Smooth muscle cell (in vitro differentiated cells): ENCODE data around the gene EFNA5. TPM values are rescaled to one million over a fixed set of nuclear protein-coding genes. Genes with fewer than 3 reads are reported as not detected.

Source experiments
- DNase-seq: peaks from one replicate; lab custom pipeline; 2025; ENCODE audit not compliant: unreplicated experiment; lab: John Stamatoyannopoulos, UW
- H2AFZ ChIP-seq: fragments of 200-600 bp; sonication (generic); 2 replicates; pipeline ENCODE4 v1.6.0; 2016; ENCODE audit warnings: antibody characterized with exemption, low read depth, mild to moderate bottlenecking
- H3F3A ChIP-seq: fragments of 200-600 bp; sonication (generic); 2 replicates; pipeline ENCODE4 v1.6.0; 2017; ENCODE audit warnings: antibody characterized with exemption, low read depth
- H3K27ac ChIP-seq: fragments of 200-600 bp; sonication (generic); 2 replicates; pipeline ENCODE4 v1.5.1; 2016; ENCODE audit warnings: low read depth, mild to moderate bottlenecking
- H3K27me3 ChIP-seq: fragments of 200-600 bp; sonication (generic); 2 replicates; pipeline ENCODE4 v1.6.1; 2016; ENCODE audit warnings: low read depth, mild to moderate bottlenecking
- H3K36me3 ChIP-seq: fragments of 200-600 bp; sonication (generic); 2 replicates; pipeline ENCODE4 v1.5.1; 2016; ENCODE audit warnings: low read depth
- H3K4me1 ChIP-seq: fragments of 200-600 bp; sonication (generic); 2 replicates; pipeline ENCODE4 v1.5.1; 2016; ENCODE audit warnings: low read depth
- H3K4me2 ChIP-seq: fragments of 200-600 bp; sonication (generic); 2 replicates; pipeline ENCODE4 v1.6.0; 2016; ENCODE audit warnings: mild to moderate bottlenecking
- H3K4me3 ChIP-seq: fragments of 200-600 bp; sonication (generic); 2 replicates; pipeline ENCODE4 v1.5.1; 2016; ENCODE audit warnings: mild to moderate bottlenecking
- H3K79me2 ChIP-seq: fragments of 200-600 bp; sonication (generic); 2 replicates; pipeline ENCODE4 v1.6.0; 2016; ENCODE audit warnings: low read depth, mild to moderate bottlenecking
- H3K9ac ChIP-seq: fragments of 200-600 bp; sonication (generic); 2 replicates; pipeline ENCODE4 v1.6.0; 2016; ENCODE audit warnings: low read depth
- H3K9me3 ChIP-seq: fragments of 200-600 bp; sonication (generic); replicated peaks from 2 replicates; pipeline ENCODE4 v1.5.1; 2016; ENCODE audit warnings: low read depth
- H4K20me1 ChIP-seq: fragments of 200-600 bp; sonication (generic); 2 replicates; pipeline ENCODE4 v1.6.0; 2016; ENCODE audit warnings: low read depth
- WGBS: methylation state at CpG from one replicate; pipeline ENCODE4 v1.1.7; 2016; ENCODE audit warnings: low lambda C conversion rate; 5-methylcytosine and 5-hydroxymethylcytosine counted together
- polyA plus RNA-seq: library from polyadenylated mRNA; unstranded; fragments of >200 nt; fragmentation: Nextera tagmentation; extraction: Ambion mirVana; gene quantifications from 2 replicates; pipeline ENCODE4 v1.2.1, GENCODE V29; 2016
- total RNA-seq: library from RNA; depleted of rRNA; stranded (reverse); fragments of >200 nt; gene quantifications from 2 replicates; pipeline ENCODE4 v1.2.3, GENCODE V29; 2014
- TF ChIP-seq, protein P1 (sequence below): fragments of 200-600 bp; sonication (generic); IDR thresholded peaks from 2 replicates; pipeline ENCODE4 v1.5.1; 2017; ENCODE audit warnings: borderline replicate concordance, mild to moderate bottlenecking, antibody characterized with exemption; ENCODE audit not compliant: insufficient read depth, poor library complexity, severe bottlenecking

EFNA5 gene
- total and polyA plus RNA-seq, 2 experiments from 2014 or later = 0.32 to 8.8 TPM

DNA sequence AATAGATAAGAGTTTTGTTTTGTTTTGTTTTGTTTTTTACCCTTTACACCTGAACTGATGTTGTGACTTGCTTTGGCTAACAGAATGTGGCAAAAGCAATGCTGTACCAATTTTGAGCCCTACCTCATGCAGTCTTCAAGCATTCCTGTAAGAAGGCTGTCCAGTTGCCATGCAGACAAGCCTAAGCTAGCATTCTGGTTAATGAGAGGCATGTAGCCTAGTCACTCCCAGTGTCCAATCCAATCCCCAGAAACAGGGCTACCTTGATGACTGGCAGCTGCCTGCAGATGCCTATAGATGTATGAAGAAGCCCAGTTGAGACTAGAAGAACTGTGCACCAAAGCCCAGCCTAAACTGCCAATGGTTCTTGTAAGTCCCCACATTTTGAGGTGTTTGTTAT is 9.4 kb upstream of the EFNA5 start:
- Histone ChIP-seq H2AFZ (no peak overlapping the region), H4K20me1 (no peaks in the 10 kb centered on the region), H3F3A (no peaks in the 10 kb centered on the region), H3K4me1 (peaks cover 9% of the 10 kb centered on the region), H3K9me3 (no peaks in the 10 kb centered on the region), H3K36me3 (no peaks in the 10 kb centered on the region), H3K27me3 (no peaks in the 10 kb centered on the region), H3K4me2 (no peak overlapping the region), H3K79me2 (no peaks in the 10 kb centered on the region), H3K4me3 (no peak overlapping the region), H3K9ac (no peak overlapping the region), H3K27ac (no peak overlapping the region)
- DNase-seq = no peak
- TF ChIP-seq, protein P1, sequence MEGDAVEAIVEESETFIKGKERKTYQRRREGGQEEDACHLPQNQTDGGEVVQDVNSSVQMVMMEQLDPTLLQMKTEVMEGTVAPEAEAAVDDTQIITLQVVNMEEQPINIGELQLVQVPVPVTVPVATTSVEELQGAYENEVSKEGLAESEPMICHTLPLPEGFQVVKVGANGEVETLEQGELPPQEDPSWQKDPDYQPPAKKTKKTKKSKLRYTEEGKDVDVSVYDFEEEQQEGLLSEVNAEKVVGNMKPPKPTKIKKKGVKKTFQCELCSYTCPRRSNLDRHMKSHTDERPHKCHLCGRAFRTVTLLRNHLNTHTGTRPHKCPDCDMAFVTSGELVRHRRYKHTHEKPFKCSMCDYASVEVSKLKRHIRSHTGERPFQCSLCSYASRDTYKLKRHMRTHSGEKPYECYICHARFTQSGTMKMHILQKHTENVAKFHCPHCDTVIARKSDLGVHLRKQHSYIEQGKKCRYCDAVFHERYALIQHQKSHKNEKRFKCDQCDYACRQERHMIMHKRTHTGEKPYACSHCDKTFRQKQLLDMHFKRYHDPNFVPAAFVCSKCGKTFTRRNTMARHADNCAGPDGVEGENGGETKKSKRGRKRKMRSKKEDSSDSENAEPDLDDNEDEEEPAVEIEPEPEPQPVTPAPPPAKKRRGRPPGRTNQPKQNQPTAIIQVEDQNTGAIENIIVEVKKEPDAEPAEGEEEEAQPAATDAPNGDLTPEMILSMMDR = no peak

DNA sequence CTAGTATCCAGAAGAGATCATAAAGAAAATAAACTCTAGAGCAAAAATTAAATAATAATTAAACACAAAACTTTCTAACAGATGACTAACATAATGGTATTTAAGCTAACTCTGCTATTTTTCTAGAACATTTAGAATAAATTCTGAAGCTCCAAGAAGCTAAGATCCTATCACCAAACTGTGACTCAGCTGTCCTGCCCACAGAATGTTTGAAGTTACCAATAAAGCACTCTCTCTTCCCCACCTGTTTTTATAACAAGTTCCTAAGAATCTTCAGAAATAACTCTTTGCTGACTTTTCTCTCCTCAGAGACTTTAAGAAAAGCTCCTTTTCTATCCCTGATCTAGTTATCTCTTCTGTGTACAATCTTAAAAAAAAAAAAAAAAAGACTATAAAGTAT is 6.0 kb upstream of the EFNA5 start:
- Histone ChIP-seq H3K79me2 (no peaks in the 10 kb centered on the region), H4K20me1 (no peaks in the 10 kb centered on the region), H3K27ac (no peak overlapping the region), H3K9ac (no peak overlapping the region), H3K4me3 (no peak overlapping the region), H3K4me2 (no peak overlapping the region), H3F3A (no peaks in the 10 kb centered on the region), H3K4me1 (peaks cover 14% of the 10 kb centered on the region), H3K9me3 (no peaks in the 10 kb centered on the region), H3K27me3 (no peaks in the 10 kb centered on the region), H3K36me3 (no peaks in the 10 kb centered on the region), H2AFZ (no peak overlapping the region)
- no peak for DNase-seq
- TF ChIP-seq, protein P1 = no peak

DNA sequence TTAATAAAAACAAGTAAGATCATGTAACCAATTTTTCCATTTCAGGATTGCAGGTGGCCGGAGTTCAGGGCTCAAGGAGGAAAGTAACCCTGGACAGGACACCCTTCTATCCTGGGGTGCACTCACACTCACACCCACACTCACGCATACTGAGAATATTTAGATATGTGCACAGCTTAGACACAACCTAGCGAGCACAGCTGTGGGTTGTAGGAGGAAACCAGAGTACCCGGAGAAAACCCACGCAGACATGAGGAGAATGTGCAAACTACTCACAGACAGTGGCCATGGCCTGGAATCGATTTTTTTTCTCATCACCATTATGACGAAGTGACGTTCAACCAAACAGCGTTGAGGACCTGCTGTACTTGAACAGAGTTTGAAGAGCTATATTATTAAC is 4.5 kb upstream of the EFNA5 start:
- Histone ChIP-seq H3K27ac (no peak overlapping the region), H3K9ac (no peak overlapping the region), H3K79me2 (no peaks in the 10 kb centered on the region), H3K9me3 (no peaks in the 10 kb centered on the region), H2AFZ (no peak overlapping the region), H3F3A (no peaks in the 10 kb centered on the region), H3K4me2 (no peak overlapping the region), H3K4me3 (no peak overlapping the region), H3K36me3 (no peaks in the 10 kb centered on the region), H3K27me3 (no peaks in the 10 kb centered on the region), H3K4me1 (peaks cover 14% of the 10 kb centered on the region), H4K20me1 (no peaks in the 10 kb centered on the region)
- no peak for DNase-seq
- TF ChIP-seq, protein P1 = no peak
- 79% methylated on average over 9 of the region's 9 CpGs for WGBS

DNA sequence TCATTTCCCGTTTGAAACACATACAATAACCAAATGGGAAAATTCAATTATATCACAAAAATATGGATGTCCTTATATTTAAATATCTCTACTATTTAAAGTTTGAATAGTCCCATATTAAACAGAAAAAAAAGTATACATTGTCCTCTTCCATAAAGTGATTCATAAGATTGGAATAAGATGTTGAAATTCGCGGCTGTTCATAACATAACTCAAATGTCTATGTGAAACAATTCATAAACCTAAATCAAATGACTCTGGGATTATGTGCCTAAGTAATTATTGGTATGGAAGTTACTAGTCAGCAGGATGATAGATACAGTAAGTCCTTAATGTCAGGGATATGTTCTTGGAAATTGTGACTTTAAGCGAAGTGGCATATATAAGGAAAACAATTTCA is 3.9 kb upstream of the EFNA5 start:
- H4K20me1 ChIP-seq = no peaks in the 10 kb centered on the region
- TF ChIP-seq, protein P1 = no peak
- H3K9me3 ChIP-seq = no peaks in the 10 kb centered on the region
- no peaks in the 10 kb centered on the region for H3K79me2 ChIP-seq
- 87% methylated on average over 4 of the region's 4 CpGs for WGBS
- no peak overlapping the region for H3K9ac ChIP-seq
- no peaks in the 10 kb centered on the region for H3K36me3 ChIP-seq
- no peaks in the 10 kb centered on the region for H3K27me3 ChIP-seq
- no peak overlapping the region for H3K4me3 ChIP-seq
- peaks cover 14% of the 10 kb centered on the region for H3K4me1 ChIP-seq
- no peak overlapping the region for H3K27ac ChIP-seq
- no peaks in the 10 kb centered on the region for H3F3A ChIP-seq
- no peak overlapping the region for H2AFZ ChIP-seq
- H3K4me2 ChIP-seq = no peak overlapping the region
- no peak for DNase-seq
